Keratinocyte (primary cell): ENCODE data around the gene RBM44.

ENCODE experiments used
- EZH2 ChIP-seq: IDR thresholded peaks from one replicate; pipeline ENCODE4 v1.6.1; 2012; ENCODE audit warnings: inconsistent platforms, mild to moderate bottlenecking, low read length, moderate library complexity
- TF ChIP-seq, protein P1 (sequence below), 3 experiments: IDR thresholded peaks in 1 of 3; conservative IDR thresholded peaks in 1 of 3; optimal IDR thresholded peaks in 1 of 3; 2 replicates in 2 of 3; 3 replicates in 1 of 3; pipeline versions ENCODE3 to v1.5.1; 2011; ENCODE audit warnings: low read length in 3 of 3, mild to moderate bottlenecking in 3 of 3, moderate library complexity in 2 of 3, control low read depth in 1 of 3, inconsistent platforms in 1 of 3; ENCODE audit not compliant: insufficient read depth in 2 of 3; ENCODE audit errors: extremely low read depth in 1 of 3

GRCh38 chr2:237797253-237797652, 1.3 kb upstream of the RBM44 start:
- TF ChIP-seq EZH2 = no peak
- TF ChIP-seq, protein P1, sequence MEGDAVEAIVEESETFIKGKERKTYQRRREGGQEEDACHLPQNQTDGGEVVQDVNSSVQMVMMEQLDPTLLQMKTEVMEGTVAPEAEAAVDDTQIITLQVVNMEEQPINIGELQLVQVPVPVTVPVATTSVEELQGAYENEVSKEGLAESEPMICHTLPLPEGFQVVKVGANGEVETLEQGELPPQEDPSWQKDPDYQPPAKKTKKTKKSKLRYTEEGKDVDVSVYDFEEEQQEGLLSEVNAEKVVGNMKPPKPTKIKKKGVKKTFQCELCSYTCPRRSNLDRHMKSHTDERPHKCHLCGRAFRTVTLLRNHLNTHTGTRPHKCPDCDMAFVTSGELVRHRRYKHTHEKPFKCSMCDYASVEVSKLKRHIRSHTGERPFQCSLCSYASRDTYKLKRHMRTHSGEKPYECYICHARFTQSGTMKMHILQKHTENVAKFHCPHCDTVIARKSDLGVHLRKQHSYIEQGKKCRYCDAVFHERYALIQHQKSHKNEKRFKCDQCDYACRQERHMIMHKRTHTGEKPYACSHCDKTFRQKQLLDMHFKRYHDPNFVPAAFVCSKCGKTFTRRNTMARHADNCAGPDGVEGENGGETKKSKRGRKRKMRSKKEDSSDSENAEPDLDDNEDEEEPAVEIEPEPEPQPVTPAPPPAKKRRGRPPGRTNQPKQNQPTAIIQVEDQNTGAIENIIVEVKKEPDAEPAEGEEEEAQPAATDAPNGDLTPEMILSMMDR (optimal IDR thresholded peaks at IDR 0.05 in 1 of 3, IDR thresholded peaks at IDR 0.05 in 1 of 3, conservative IDR thresholded peaks at IDR 0.05 in 1 of 3; ENCODE audit: extremely low read depth in 1 of 3, insufficient read depth in 2 of 3, low read length in 3 of 3) = no peak
